GM18520 (cell line): ENCODE results near the gene NR2F1-AS1.
"Not testable (repeated sequence)": the region's sequence is repeated elsewhere in the genome, so short reads cannot be mapped to it uniquely, and the experiment has no call there.

Experiments
- ATAC-seq: cut with Tn5 transposase; IDR thresholded peaks from one replicate; pipeline ENCODE4 v1.9.1; 2021; ENCODE audit not compliant: unreplicated experiment

Gene NR2F1-AS1

GRCh38 chr5:93395971-93396379 is 185.0 kb downstream of the NR2F1-AS1 start:
- ATAC-seq = no peak

GRCh38 chr5:93395010-93395409 is 186.0 kb downstream of the NR2F1-AS1 start:
- ATAC-seq = no peak

- no peak for ATAC-seq
Measured at GRCh38 chr5:93394301-93394700, 186.7 kb downstream of the NR2F1-AS1 start.

- ATAC-seq = not testable (repeated sequence)
Measured at GRCh38 chr5:93391169-93391568, 189.8 kb downstream of the NR2F1-AS1 start.

- ATAC-seq = no peak
Measured at GRCh38 chr5:93385655-93386054, 195.4 kb downstream of the NR2F1-AS1 start.

GRCh38 chr5:93384995-93385394 is 196.0 kb downstream of the NR2F1-AS1 start:
- ATAC-seq = no peak

- ATAC-seq = no peak
Measured at GRCh38 chr5:93384026-93384425, 197.0 kb downstream of the NR2F1-AS1 start.

GRCh38 chr5:93382188-93382825 is 198.7 kb downstream of the NR2F1-AS1 start:
- no peak for ATAC-seq

- ATAC-seq = no peak
Measured at GRCh38 chr5:93381057-93381456, 200.0 kb downstream of the NR2F1-AS1 start.

GRCh38 chr5:93378073-93378472 is 202.9 kb downstream of the NR2F1-AS1 start:
- ATAC-seq = no peak

- no peak for ATAC-seq
Measured at GRCh38 chr5:93371893-93372292, 209.1 kb downstream of the NR2F1-AS1 start.

- ATAC-seq = no peak
Measured at GRCh38 chr5:93364378-93364777, 216.6 kb downstream of the NR2F1-AS1 start.

GRCh38 chr5:93360436-93361088 is 220.5 kb downstream of the NR2F1-AS1 start:
- no peak for ATAC-seq

- no peak for ATAC-seq
Measured at GRCh38 chr5:93359960-93360305, 221.1 kb downstream of the NR2F1-AS1 start.
